K562 (cell line): ENCODE data around the gene RIMOC1. TPM values are rescaled to one million over a fixed set of nuclear protein-coding genes. Genes with fewer than 3 reads are reported as not detected.

ENCODE experiments used
- ATAC-seq: fragments of 200-7000 bp; cut with Tn5 transposase; 3 replicates; pipeline ENCODE4 v1.9.1; 2020; ENCODE audit warnings: moderate library complexity
- BruUV-seq: library from RNA; stranded (reverse); fragments of 400-500 nt; replicated peaks from 2 replicates; lab custom pipeline; 2021; lab: Mats Ljungman, UMichigan
- CTCF ChIA-PET: fragments of 300-600 bp; formaldehyde crosslinking; extraction: SDS; loops from one replicate; lab custom pipeline; 2021; ENCODE audit warnings: low intra/inter-chr PET ratio; lab: Yijun Ruan, JAX
- POLR2A ChIA-PET: fragments of 300-600, 350-650 bp; sonication (Branson Sonifier 250); formaldehyde crosslinking; extraction: SDS; loops from one replicate; lab custom pipeline; 2021; ENCODE audit warnings: antibody characterized with exemption, inconsistent platforms; lab: Yijun Ruan, JAX
- DNase-seq, 4 experiments: peaks; one replicate each; pipeline versions ENCODE4 v3.0.0 to v3.0.0-alpha.2; 2011 to 2018; ENCODE audit warnings: low spot score in 3 of 4, mixed read lengths in 3 of 4; ENCODE audit errors: extremely low read depth in 1 of 4
- FAIRE-seq: peaks from 2 replicates; lab custom pipeline; 2011; peaks lifted over from hg19 to GRCh38; lab: Jason Lieb, UNC
- H2AFZ ChIP-seq: 2 replicates; pipeline ENCODE4 v1.6.0; 2011; ENCODE audit warnings: low read depth, low read length, control low read depth, inconsistent platforms
- H3K27ac ChIP-seq: fragments of 200-600 bp; 3 replicates; pipeline ENCODE4 v1.8.0; 2011; ENCODE audit warnings: low read depth, mild to moderate bottlenecking, control low read depth, inconsistent platforms, low read length, moderate library complexity, mixed read lengths; ENCODE audit errors: extremely low read depth
- H3K27me3 ChIP-seq, 2 experiments: fragments of 300-600 bp in 1 of 2; 2 replicates in 1 of 2; 3 replicates in 1 of 2; pipeline versions ENCODE4 v1.6.0 to v1.8.0; 2011; ENCODE audit warnings: inconsistent platforms in 2 of 2, low read length in 2 of 2, mild to moderate bottlenecking in 1 of 2, mixed read lengths in 1 of 2, moderate library complexity in 1 of 2; ENCODE audit not compliant: control insufficient read depth in 2 of 2, insufficient read depth in 2 of 2
- H3K36me3 ChIP-seq: fragments of 300-600 bp; 3 replicates; pipeline ENCODE4 v1.8.0; 2011; ENCODE audit warnings: mild to moderate bottlenecking, low read length, inconsistent platforms; ENCODE audit not compliant: control insufficient read depth, insufficient read depth
- H3K4me1 ChIP-seq, 2 experiments: fragments of 200-600 bp in 1 of 2; replicated peaks in 1 of 2; 2 replicates in 1 of 2; 3 replicates in 1 of 2; pipeline versions ENCODE4 v1.5.1 to v1.8.0; 2011; ENCODE audit warnings: inconsistent platforms in 2 of 2, low read length in 2 of 2, mild to moderate bottlenecking in 1 of 2, mixed read lengths in 1 of 2, moderate library complexity in 1 of 2; ENCODE audit not compliant: control insufficient read depth in 2 of 2, insufficient read depth in 2 of 2
- H3K4me2 ChIP-seq: 2 replicates; pipeline ENCODE4 v1.6.1; 2011; ENCODE audit warnings: low read length, control low read depth, inconsistent platforms, mixed read lengths; ENCODE audit not compliant: insufficient read depth
- H3K4me3 ChIP-seq: fragments of 200-600 bp; sonication (generic), shearing (Covaris generic); 2 replicates; pipeline ENCODE4 v1.5.1; 2016; ENCODE audit warnings: control low read depth, inconsistent platforms
- H3K79me2 ChIP-seq: fragments of 200-600 bp; 3 replicates; pipeline ENCODE4 v1.8.0; 2011; ENCODE audit warnings: low read length, inconsistent platforms; ENCODE audit not compliant: control insufficient read depth, insufficient read depth
- H3K9ac ChIP-seq, 2 experiments: 2 replicates each; pipeline versions ENCODE4 v1.6.0 to v1.6.1; 2011; ENCODE audit warnings: low read depth in 2 of 2, low read length in 2 of 2, control low read depth in 1 of 2, inconsistent platforms in 1 of 2, mild to moderate bottlenecking in 1 of 2, mixed read lengths in 1 of 2; ENCODE audit not compliant: insufficient read depth in 1 of 2
- H3K9me1 ChIP-seq: one replicate; pipeline ENCODE4 v1.6.0; 2011; ENCODE audit warnings: inconsistent platforms, mild to moderate bottlenecking, low read length, moderate library complexity; ENCODE audit not compliant: control insufficient read depth, insufficient read depth
- H3K9me3 ChIP-seq: replicated peaks from 2 replicates; pipeline ENCODE4 v1.5.1; 2011; ENCODE audit warnings: low read depth, low read length, inconsistent platforms; ENCODE audit not compliant: control insufficient read depth, insufficient read depth
- H4K20me1 ChIP-seq: replicated peaks from 2 replicates; pipeline ENCODE4 v1.6.1; 2011; ENCODE audit warnings: low read length, inconsistent platforms, mixed read lengths; ENCODE audit not compliant: control insufficient read depth, insufficient read depth
- ATF3 ChIP-seq, 2 experiments: fragments of 450-650 bp in 1 of 2; sonication (generic) in 1 of 2; formaldehyde crosslinking in 1 of 2; IDR thresholded peaks in 1 of 2; conservative IDR thresholded peaks in 1 of 2; 2 replicates each; pipeline versions ENCODE4 v1.6.1 to v1.8.1; 2016 to 2023; ENCODE audit warnings: mild to moderate bottlenecking in 2 of 2, moderate library complexity in 2 of 2, inconsistent platforms in 1 of 2, missing genetic modification reagents in 1 of 2
- C11orf30 ChIP-seq: fragments of 450-650 bp; IDR thresholded peaks from 2 replicates; pipeline ENCODE4 v1.6.1; 2016; ENCODE audit warnings: low read depth, mild to moderate bottlenecking
- HNRNPUL1 ChIP-seq: fragments of 200-400 bp; formaldehyde crosslinking; IDR thresholded peaks from 2 replicates; pipeline ENCODE4 v1.6.1; 2017; ENCODE audit warnings: low read length
- JUND ChIP-seq, 2 experiments: IDR thresholded peaks; 2 replicates in 1 of 2; 3 replicates in 1 of 2; pipeline ENCODE4 v1.6.1; 2011; ENCODE audit warnings: borderline replicate concordance in 2 of 2, low read depth in 2 of 2, low read length in 2 of 2, improper control_type of control experiment in 1 of 2, missing biosample characterization in 1 of 2, missing genetic modification characterization in 1 of 2, missing genetic modification reagents in 1 of 2
- KAT7 ChIP-seq: sonication (generic); formaldehyde crosslinking; IDR thresholded peaks from 2 replicates; pipeline ENCODE4 v1.8.0; 2022; ENCODE audit warnings: missing genetic modification reagents, mild to moderate bottlenecking, borderline replicate concordance
- NFE2 ChIP-seq: IDR thresholded peaks from 2 replicates; pipeline ENCODE4 v1.6.1; 2014; ENCODE audit warnings: antibody characterized with exemption, low read depth
- whole genome bisulfite sequencing: fragments of 100-300 bp; shearing (Covaris generic); methylation state at CpG from one replicate; pipeline ENCODE4 v1.1.6; 2016; ENCODE audit warnings: low coverage, mixed read lengths; ENCODE audit not compliant: insufficient coverage; ENCODE audit errors: missing lambda C conversion rate; 5-methylcytosine and 5-hydroxymethylcytosine counted together
- in situ Hi-C: fragments of 300-500 bp; cut with MboI; formaldehyde crosslinking; loops from 4 replicates; pipeline ENCODE4 v1.15.0; 2018; ENCODE audit warnings: inconsistent platforms, mixed read lengths
- intact Hi-C: fragments of 100-400 bp; cut with micrococcal nuclease; formaldehyde crosslinking; loops from 2 replicates; pipeline ENCODE4 v1.14.2; 2022
- polyA plus RNA-seq, 8 experiments: library from polyadenylated mRNA; depleted of rRNA in 4 of 8; stranded (reverse) in 5 of 8; unstranded in 3 of 8; fragments of >200 nt; fragmentation: Nextera tagmentation in 2 of 8; fragmentation: Illumina TruSeq in 1 of 8; extraction: Ambion mirVana in 2 of 8; extraction: Trizol in 1 of 8; gene quantifications; 2 replicates each; pipeline versions ENCODE4 v1.2.1 to v1.2.3, GENCODE V29; 2011 to 2014; ENCODE audit warnings: inconsistent platforms in 1 of 8, missing spikeins in 1 of 8
- total RNA-seq, 7 experiments: library from RNA; depleted of rRNA in 6 of 7; stranded (reverse); fragments of >200 nt in 6 of 7; fragmentation: Illumina TruSeq in 2 of 7; extraction: Trizol in 2 of 7; gene quantifications; 2 replicates each; pipeline versions ENCODE4 v1.2.1 to v1.2.3, GENCODE V29; 2011 to 2021; ENCODE audit warnings: low replicate concordance in 1 of 7

RIMOC1 gene
- total and polyA plus RNA-seq, 9 of the 15 experiments (the other 6 are each of a cell fraction or from before 2014, with no cell fraction given): 11.6 to 63.1 (median 30.8) TPM

GRCh38 chr5:41921874-41922273, 17.7 kb downstream of the RIMOC1 start:
- 27% methylated on average over 1 of the region's 1 CpG for WGBS
- H4K20me1 ChIP-seq: no peaks in the 10 kb centered on the region
- in situ Hi-C loops: no loop called here
- peaks cover 6 to 9% of the 10 kb centered on the region in 2 experiments; a peak in 3 of 5 replicates for H3K4me1 ChIP-seq
- ATAC-seq: no peak
- CTCF ChIA-PET: no interaction called here
- H3K9me3 ChIP-seq: no peaks in the 10 kb centered on the region
- H3K27me3 ChIP-seq: no peaks in the 10 kb centered on the region
- BruUV-seq: no TSS peak
- peaks cover 19% of the 10 kb centered on the region; the same call in 2 of the 3 replicates for H3K79me2 ChIP-seq
- no peak for FAIRE-seq
- H3K27ac ChIP-seq: no peak overlapping the region
- intact Hi-C loops: no loop called here
- H2AFZ ChIP-seq: no peak overlapping the region
- peak in 1 of 4 experiments; percentile 21 for DNase-seq
- H3K4me2 ChIP-seq: no peak overlapping the region
- no peak overlapping the region for H3K4me3 ChIP-seq
- no peak overlapping the region for H3K9ac ChIP-seq
- peaks cover 57% of the 10 kb centered on the region for H3K36me3 ChIP-seq
- POLR2A ChIA-PET: interaction anchor here (0.7 kb wide), 1 partner anchor 101 kb away, joined by 3 read pairs; no protein-coding TSS in a partner anchor
- TF ChIP-seq JUND (IDR thresholded peaks at IDR 0.05; ENCODE audit: borderline replicate concordance, low read depth, low read length) (no peak), JUND (tag; IDR thresholded peaks at IDR 0.05; ENCODE audit: borderline replicate concordance, low read depth, low read length) (peak; percentile 58; the same call in 1 of the 3 replicates), KAT7 (no peak), ATF3 (IDR thresholded peaks at IDR 0.05) (0 out of 2 replicates have a peak, but pooled peaks have one; percentile 32), ATF3 (CRISPR knock-in tag; conservative IDR thresholded peaks at IDR 0.05) (no peak), HNRNPUL1 (no peak), C11orf30 (peak; percentile 31; the same call in 1 of the 2 replicates), NFE2 (peak; percentile 56)
- H3K9me1 ChIP-seq: no peaks in the 10 kb centered on the region
